Stimulated activated effector memory CD8-positive, alpha-beta T cell treated with anti-CD3 and anti-CD28 coated beads, Interleukin-12 subunit alpha, Interleukin-12 subunit beta, amount 100 ng/mL, for 72 hours (primary cell): ENCODE results near the gene E2F3.
"Not testable (repeated sequence)": the region's sequence is repeated elsewhere in the genome, so short reads cannot be mapped to it uniquely, and the experiment has no call there.

Source experiments
- ATAC-seq: fragments of 150-1000 bp; cut with Tn5 transposase; 2 replicates; pipeline ENCODE4 v1.10.0; 2021
- DNase-seq, 2 donors: peaks; one replicate each; pipeline ENCODE4 v3.0.0; 2021 to 2022; ENCODE audit warnings: low spot score in 2 of 2
- H3K27ac Mint-ChIP-seq: one replicate; pipeline ENCODE4 v1.8.0; 2022; ENCODE audit warnings: mild to moderate bottlenecking, mixed read lengths
- H3K36me3 Mint-ChIP-seq: one replicate; pipeline ENCODE4 v1.8.0; 2022; ENCODE audit warnings: mild to moderate bottlenecking, mixed read lengths
- H3K4me1 Mint-ChIP-seq: one replicate; pipeline ENCODE4 v1.8.0; 2022; ENCODE audit warnings: mixed read lengths
- H3K4me3 Mint-ChIP-seq: one replicate; pipeline ENCODE4 v1.8.0; 2022; ENCODE audit warnings: mild to moderate bottlenecking, mixed read lengths
- H3K9me3 Mint-ChIP-seq: one replicate; pipeline ENCODE4 v1.8.0; 2022; ENCODE audit warnings: mixed read lengths

Gene E2F3

DNA sequence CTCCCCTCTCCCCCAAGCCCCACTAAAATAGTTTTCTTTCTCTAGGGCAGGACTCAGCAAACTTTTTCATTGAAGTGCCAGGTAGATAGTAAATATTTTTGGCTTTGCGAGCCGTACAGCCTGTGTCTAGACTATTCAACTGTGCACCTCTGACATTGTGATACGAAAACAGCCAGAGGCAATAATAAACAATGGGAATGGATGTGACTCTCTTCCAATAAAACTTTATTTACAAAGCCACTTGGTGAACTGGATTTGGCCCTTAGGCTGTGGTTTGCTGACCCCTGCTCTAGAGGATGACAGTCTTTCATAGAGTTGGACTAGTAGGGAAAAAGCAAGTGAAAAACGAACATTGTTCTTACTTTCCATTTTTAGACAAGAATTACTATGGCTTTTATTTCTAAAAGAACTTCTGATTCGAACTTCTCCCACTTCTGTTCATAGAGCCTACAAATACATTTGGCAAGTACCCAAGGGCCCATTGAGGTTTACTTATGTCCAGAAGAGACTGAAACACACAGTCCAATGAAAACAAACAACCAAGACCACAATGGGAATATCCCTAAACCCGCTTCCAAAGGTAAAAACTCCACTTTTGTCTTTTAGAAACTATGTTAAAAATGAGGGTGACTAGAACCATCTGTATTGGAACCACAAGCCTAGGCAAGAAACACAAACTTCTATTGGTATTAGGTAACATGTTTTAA is 86.1 kb downstream of the E2F3 start:
- H3K4me1 Mint-ChIP-seq = no peaks in the 10 kb centered on the region
- H3K9me3 Mint-ChIP-seq = no peaks in the 10 kb centered on the region
- H3K36me3 Mint-ChIP-seq = peaks cover 90% of the 10 kb centered on the region
- H3K27ac Mint-ChIP-seq = peak overlapping the region; percentile 12
- no peak overlapping the region for H3K4me3 Mint-ChIP-seq
- DNase-seq (no peak), ATAC-seq (no peak)

DNA sequence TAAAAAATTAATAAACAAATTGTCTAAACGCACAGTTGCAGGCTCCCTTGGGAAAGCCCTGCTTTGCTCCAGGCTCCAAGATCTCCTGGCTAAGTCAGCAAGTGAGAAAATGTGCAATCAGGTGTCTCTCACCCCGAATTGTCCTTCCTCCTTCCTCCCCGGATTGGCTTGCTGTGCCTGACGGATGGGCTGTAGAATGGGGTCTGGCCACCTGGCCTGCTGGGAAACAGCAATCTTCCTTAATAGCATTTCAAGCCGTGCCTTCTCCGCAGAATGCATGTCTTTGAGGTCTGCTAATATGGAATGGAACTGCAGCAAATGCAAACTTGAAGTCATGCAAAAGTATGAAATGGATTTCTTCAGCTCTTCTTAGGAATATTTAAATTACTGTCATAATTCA is 88.9 kb downstream of the E2F3 start:
- H3K4me1 Mint-ChIP-seq = no peaks in the 10 kb centered on the region
- H3K27ac Mint-ChIP-seq = no peak overlapping the region
- H3K9me3 Mint-ChIP-seq = no peaks in the 10 kb centered on the region
- H3K4me3 Mint-ChIP-seq = no peak overlapping the region
- H3K36me3 Mint-ChIP-seq = peaks cover 78% of the 10 kb centered on the region
- ATAC-seq (no peak), DNase-seq (no peak)

DNA sequence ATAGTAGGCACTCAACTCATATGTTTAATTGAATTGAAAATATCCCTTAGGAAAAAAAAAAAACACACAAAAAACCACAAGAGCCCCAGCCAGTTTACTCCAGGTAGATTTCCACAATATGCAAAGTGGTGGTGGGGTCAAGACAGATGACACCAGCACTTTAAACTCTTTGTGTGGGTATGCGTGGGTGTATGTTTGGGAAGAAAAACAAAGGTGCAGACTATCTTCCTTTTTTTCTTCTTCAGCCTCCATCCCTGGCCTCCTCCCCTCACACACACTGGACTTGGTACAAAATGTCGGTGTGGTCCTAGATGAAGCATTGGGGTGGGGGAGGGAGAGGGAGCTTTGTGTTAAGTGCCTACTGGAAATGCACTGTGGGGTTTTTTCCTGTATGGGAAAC is 90.4 kb downstream of the E2F3 start:
- ATAC-seq = no peak
- Mint-ChIP-seq H3K4me3 (no peak overlapping the region), H3K9me3 (no peaks in the 10 kb centered on the region), H3K36me3 (peaks cover 63% of the 10 kb centered on the region), H3K4me1 (no peaks in the 10 kb centered on the region), H3K27ac (no peak overlapping the region)
- DNase-seq = no peak

DNA sequence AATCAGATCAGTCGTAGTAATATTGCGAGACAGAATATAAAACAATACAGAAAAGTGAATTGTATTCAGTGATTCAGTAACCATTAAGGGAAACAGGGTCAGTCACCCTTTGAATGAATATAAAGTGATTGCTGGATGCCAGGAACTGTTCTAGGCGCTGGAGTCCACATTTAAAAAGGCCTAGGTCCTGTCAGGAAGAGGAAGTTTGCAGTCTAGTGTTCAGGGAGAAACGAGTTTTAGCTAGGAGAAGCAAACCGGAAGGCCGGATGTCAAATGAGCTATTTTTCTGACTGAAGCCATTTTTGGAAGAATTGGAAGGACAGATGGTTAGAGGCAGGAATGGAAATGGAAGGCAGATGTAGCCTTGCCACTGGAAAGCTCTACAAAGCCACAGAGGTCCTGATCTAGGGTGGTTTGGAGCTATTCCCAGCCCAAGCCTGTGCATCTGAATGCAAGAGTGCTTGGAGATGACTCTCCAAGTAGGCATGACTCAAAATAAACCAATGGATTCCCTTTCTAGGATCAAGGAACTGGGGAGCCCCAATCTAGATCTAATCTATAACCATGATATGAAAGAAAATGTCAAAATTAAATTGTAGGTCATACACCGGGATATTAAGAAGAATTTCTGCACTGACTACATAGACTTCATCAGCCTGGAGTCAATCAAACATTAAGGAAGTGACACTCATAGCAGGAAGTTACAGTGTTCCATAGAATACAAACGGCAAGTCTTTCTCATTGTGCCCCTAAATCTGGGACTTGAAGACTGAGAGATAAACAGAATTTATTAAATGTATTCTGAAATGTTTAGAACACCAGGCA is 95.7 kb downstream of the E2F3 start:
- H3K4me3 Mint-ChIP-seq = no peak overlapping the region
- ATAC-seq (no peak), DNase-seq (no peak)
- H3K9me3 Mint-ChIP-seq = no peaks in the 10 kb centered on the region
- H3K27ac Mint-ChIP-seq = no peak overlapping the region
- peaks cover 10% of the 10 kb centered on the region for H3K36me3 Mint-ChIP-seq
- no peaks in the 10 kb centered on the region for H3K4me1 Mint-ChIP-seq

DNA sequence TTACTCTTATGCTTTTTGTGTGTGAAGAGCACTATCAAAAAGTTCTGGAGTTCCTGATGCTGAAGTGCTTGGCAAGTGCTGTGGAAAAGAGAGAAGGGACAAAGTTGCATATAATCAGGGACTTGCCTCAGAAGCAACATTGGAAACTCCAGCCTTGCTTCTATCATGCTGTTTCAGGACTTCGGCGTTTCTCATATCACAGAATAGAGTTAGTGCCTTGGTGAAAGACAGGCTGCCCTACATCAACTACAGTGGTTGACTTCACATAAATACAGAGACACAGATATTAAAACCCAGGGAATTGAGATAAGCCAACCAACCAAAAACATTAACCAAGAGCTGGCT is 96.3 kb downstream of the E2F3 start:
- H3K27ac Mint-ChIP-seq = no peak overlapping the region
- no peak for DNase-seq
- no peak overlapping the region for H3K4me3 Mint-ChIP-seq
- H3K36me3 Mint-ChIP-seq = peaks cover 4% of the 10 kb centered on the region
- no peak for ATAC-seq
- H3K4me1 Mint-ChIP-seq = no peaks in the 10 kb centered on the region
- H3K9me3 Mint-ChIP-seq = no peaks in the 10 kb centered on the region

DNA sequence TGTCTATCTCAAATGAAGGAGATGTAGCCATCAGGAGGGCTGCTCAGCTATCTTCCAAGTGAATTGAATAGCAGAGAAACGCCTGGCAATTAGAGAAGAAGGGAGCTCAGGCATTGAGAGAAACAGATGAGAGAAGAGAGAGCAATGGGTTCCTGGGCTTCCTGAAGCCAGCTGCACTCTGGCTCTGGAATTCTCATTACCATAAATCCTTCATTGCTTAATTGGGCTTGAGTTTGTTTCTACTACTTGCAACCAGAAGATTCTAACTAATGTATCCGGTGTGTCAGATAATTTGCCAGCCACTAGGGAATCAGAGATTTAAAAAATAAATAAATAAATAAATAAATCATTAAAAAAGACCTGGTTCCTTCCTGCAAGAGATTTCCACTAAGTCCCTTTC is 107.5 kb downstream of the E2F3 start:
- ATAC-seq (no peak), DNase-seq (no peak)
- no peaks in the 10 kb centered on the region for H3K9me3 Mint-ChIP-seq
- H3K4me1 Mint-ChIP-seq = no peaks in the 10 kb centered on the region
- H3K36me3 Mint-ChIP-seq = no peaks in the 10 kb centered on the region
- no peak overlapping the region for H3K4me3 Mint-ChIP-seq
- H3K27ac Mint-ChIP-seq = no peak overlapping the region

DNA sequence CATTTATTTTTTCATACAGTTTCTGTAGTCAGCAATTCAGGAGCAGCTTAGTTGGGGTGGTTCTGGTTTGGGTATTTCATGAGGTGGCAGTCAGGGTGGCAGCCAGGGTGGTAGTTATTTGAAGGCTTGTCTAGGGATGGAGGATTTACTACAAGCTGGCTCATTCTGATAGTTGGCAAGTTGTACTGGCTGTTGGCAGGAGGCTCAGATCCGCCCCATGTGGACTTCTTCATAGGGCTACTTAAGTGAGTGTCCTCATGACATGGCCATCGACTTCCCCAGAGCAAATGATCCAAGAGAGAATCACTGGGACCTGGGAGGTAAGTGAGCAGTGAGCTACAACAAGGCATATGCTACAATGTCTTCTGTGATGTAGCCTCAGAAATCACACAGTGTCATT is 110.2 kb downstream of the E2F3 start:
- no peak overlapping the region for H3K4me3 Mint-ChIP-seq
- ATAC-seq (no peak), DNase-seq (no peak)
- no peaks in the 10 kb centered on the region for H3K4me1 Mint-ChIP-seq
- no peaks in the 10 kb centered on the region for H3K36me3 Mint-ChIP-seq
- H3K9me3 Mint-ChIP-seq = no peaks in the 10 kb centered on the region
- H3K27ac Mint-ChIP-seq = no peak overlapping the region

DNA sequence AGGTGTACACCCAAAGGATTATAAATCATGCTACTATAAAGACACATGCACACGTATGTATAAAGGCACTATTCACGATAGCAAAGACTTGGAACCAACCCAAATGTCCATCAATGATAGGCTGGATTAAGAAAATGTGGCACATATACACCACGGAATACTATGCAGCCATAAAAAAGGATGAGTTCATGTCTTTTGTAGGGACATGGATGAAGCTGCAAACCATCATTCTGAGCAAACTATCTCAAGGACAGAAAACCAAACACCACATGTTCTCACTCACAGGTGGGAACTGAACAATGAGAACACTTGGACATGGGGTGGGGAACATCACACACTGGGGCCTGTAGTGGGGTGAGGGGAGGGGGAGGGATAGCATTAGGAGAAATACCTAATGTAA is 123.5 kb downstream of the E2F3 start:
- ATAC-seq, DNase-seq, H3K36me3 Mint-ChIP-seq, H3K4me1 Mint-ChIP-seq, H3K27ac Mint-ChIP-seq, H3K9me3 Mint-ChIP-seq, H3K4me3 Mint-ChIP-seq: not testable (repeated sequence)

DNA sequence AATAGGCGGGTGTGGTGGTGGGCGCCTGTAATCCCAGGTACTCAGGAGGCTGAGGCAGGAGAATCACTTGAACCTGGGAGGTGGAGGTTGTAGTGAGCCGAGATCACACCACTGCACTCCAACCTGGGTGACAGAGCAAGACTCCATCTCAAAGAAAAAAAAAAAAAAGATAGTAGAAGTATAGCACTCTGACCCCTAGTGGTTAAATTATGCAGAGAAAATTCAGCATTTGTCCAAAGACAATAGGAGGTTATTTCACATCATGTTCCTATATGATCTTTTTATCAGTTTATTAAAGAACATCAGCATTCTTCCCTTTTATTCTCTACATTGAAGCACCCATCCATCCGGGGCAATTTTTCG is 127.4 kb downstream of the E2F3 start:
- H3K36me3 Mint-ChIP-seq, H3K9me3 Mint-ChIP-seq, H3K4me1 Mint-ChIP-seq, DNase-seq, H3K27ac Mint-ChIP-seq: not testable (repeated sequence)
- peak overlapping the region; percentile 8 for H3K4me3 Mint-ChIP-seq
- peak; percentile 58 for ATAC-seq

DNA sequence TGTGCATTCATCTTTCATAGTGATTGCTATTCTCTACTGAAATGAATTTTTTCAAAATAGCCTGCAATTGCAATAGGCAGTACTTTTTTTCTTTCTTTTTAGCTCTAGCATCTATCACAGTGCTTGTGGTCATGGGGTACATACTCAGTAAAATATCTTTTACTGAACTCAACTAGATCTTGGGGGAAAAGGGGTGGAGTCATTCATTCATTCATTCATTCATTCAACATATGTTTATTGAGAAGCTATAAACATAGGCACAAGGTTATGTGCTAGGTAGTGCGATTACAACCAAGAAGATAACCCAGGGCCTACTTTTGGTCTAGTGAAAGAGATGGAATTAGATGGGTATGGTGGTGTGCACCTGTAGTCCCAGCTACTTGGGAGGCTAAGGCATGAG is 131.2 kb downstream of the E2F3 start:
- H3K4me1 Mint-ChIP-seq = peaks cover 30% of the 10 kb centered on the region
- peaks cover 28% of the 10 kb centered on the region for H3K36me3 Mint-ChIP-seq
- no peak overlapping the region for H3K27ac Mint-ChIP-seq
- ATAC-seq (no peak), DNase-seq (no peak)
- no peak overlapping the region for H3K4me3 Mint-ChIP-seq
- H3K9me3 Mint-ChIP-seq = no peaks in the 10 kb centered on the region

DNA sequence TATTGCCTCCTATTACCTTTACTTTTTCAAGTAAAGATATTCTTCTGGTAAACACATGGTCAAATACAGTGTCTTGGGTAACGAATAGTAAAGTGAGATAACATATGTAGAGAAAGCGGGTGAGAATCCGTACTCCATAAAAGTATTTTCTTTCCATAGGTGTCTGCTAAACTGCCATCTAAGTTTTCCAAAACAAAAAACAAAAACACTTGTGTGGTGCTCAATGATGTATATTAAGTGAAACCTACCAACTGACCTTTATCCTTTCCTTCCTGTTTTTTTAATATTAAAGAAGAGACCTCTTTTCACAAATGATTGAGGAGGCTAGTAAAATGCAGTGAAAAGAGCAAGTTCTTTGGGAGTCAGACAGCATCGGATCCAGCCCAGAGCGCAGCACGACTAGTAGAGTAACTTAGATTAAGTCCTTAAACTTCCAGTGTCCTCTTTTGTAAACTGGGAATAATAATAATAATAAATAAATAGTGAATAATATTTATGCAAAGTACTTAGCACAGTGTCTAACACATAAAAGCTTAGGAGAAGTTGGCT is 132.1 kb downstream of the E2F3 start:
- DNase-seq = no peak
- Mint-ChIP-seq H3K27ac (peak overlapping the region; percentile 98), H3K9me3 (no peaks in the 10 kb centered on the region), H3K36me3 (peaks cover 33% of the 10 kb centered on the region), H3K4me1 (peaks cover 37% of the 10 kb centered on the region), H3K4me3 (peak overlapping the region; percentile 90)
- no peak for ATAC-seq

DNA sequence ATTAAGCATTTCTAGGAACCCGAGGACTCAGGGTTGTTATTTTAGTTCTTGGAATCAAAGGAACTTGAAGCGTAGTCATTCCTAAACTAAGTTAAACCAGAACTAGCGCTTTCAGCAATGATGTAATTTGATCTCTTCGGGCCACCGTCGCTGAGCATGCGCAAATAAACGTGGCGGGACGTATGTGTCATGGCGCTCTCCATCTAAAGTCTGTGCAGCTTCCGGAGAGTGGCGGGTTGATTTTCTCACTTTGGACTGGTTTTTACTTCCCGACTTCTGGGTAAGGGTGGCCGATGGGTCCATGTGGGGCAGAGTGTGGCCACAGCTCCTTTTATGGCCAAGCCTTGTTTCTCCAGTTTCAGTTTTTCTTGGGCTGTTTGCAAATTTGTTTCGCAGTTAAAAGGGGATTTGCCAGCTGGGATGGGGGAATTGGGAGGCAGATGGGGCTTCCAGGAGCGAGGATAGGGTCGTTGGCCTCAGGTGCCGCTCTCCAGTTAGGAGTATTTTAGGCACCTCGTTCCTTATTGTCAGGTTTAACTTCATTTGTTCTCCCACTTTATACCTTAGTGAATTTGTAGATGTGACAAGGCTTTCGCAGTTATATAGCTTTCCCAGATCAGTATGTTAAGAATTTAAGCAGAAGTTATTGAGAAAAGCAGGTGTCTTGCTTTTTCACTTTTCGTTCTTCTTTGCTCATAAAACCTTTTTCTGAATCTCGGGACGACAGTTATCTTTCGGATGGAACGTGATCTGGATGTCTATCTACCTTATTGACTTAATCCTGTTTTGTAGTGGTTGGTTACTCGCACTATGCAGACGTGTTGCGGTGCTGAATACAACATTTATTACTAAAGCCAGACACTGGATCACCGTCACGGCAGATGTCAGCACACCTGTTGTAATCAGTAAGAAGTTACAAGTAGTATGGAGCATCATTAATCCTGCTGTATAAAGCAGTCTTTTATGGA is 132.9 kb downstream of the E2F3 start, which contains the start of gene CDKAL1:
CDKAL1 (plus strand) TSS at position 163 of the 968 bp plus-strand sequence. CDS start 11,894 bp downstream, outside the sequence.
- peak within 1 kb of the TSS; percentile 98 for H3K27ac Mint-ChIP-seq
- peak within 1 kb of the TSS; percentile 90 for H3K4me3 Mint-ChIP-seq
- ATAC-seq = peak; percentile 96
- DNase-seq = peak; percentile 69 to 95
- peaks cover 37% of the 10 kb centered on the region for H3K36me3 Mint-ChIP-seq
- peaks cover 45% of the 10 kb centered on the region for H3K4me1 Mint-ChIP-seq
- H3K9me3 Mint-ChIP-seq = no peaks in the 10 kb centered on the region

DNA sequence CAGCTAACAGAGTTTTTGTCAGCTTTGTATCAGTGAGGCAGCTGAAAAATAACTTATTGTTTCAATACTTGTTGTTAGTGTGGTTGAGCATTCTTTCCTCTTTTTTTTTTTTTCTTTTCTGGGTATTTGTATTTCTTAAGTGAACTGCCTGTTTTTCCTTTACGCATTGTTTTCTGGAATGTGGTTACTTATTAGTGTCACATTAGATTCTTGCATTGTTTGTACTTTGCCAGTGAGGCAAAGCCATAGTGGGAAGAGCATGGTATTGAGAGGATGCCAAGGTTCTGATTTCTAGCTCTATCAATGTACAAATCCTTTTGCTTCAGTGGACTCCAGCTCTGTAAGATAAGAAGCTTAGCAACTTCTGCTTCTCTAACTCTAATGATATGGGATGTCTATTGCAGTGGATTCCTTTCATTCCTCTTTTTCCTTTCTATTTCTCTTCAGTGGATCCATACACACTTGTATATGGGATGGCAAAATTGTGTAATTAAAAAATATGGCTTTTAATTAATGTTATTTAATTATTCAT is 136.5 kb downstream of the E2F3 start:
- H3K27ac Mint-ChIP-seq = no peak overlapping the region
- H3K4me3 Mint-ChIP-seq = no peak overlapping the region
- no peaks in the 10 kb centered on the region for H3K9me3 Mint-ChIP-seq
- H3K36me3 Mint-ChIP-seq = peaks cover 59% of the 10 kb centered on the region
- no peak for ATAC-seq
- no peak for DNase-seq
- H3K4me1 Mint-ChIP-seq = peaks cover 68% of the 10 kb centered on the region

DNA sequence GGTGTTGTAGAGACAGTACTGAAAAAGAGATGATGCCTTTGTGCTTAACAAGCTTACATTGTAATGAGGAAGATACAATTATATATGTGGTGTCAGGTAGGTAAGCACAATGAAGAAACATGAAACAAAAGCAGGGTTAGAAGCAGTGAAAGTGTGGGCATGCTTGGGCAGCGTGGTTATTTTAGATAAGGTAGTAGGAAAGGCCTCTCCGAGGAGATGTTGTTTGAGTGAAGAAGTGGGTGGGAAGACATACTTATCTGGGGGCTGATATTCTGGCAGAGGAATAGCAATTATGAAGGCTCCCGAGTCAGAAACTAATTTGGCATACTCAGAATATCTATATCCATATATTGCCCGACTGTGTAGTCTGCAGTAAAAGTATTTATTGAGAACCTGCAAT is 137.2 kb downstream of the E2F3 start:
- peaks cover 63% of the 10 kb centered on the region for H3K36me3 Mint-ChIP-seq
- H3K4me3 Mint-ChIP-seq = no peak overlapping the region
- H3K4me1 Mint-ChIP-seq = peaks cover 65% of the 10 kb centered on the region
- H3K9me3 Mint-ChIP-seq = no peaks in the 10 kb centered on the region
- H3K27ac Mint-ChIP-seq = peak overlapping the region; percentile 12
- DNase-seq (no peak), ATAC-seq (no peak)

DNA sequence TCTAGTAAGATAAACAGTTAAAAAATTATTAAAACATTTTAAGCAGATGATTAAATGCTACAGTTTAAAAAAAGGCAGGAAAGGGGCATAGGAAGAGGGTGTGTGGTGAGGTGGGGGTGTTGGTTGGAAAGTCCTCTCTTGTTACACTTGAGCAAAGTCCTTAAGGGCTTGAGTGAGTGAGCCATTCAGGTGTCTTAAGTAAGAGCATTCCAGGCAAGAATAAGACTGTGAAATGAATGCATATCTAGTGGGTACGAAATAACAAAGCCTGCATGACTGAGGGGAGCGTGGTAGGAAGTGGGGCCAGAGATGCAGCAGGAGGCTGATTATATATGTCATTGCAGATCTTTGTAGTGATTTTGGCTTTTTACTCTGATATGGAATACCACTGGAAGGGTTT is 137.7 kb downstream of the E2F3 start:
- Mint-ChIP-seq H3K4me3 (no peak overlapping the region), H3K27ac (peak overlapping the region; percentile 12), H3K4me1 (peaks cover 60% of the 10 kb centered on the region), H3K9me3 (no peaks in the 10 kb centered on the region), H3K36me3 (peaks cover 60% of the 10 kb centered on the region)
- ATAC-seq (no peak), DNase-seq (no peak)
